IPS DF 4.7 (cell line): ENCODE results near the gene WDFY1.
"Not testable (repeated sequence)": the region's sequence is repeated elsewhere in the genome, so short reads cannot be mapped to it uniquely, and the experiment has no call there.

ENCODE experiments used
- DNase-seq: peaks from one replicate; pipeline ENCODE4 v3.0.0-alpha.2; 2013; ENCODE audit warnings: low spot score; ENCODE audit errors: extremely low read depth

WDFY1 gene

DNA sequence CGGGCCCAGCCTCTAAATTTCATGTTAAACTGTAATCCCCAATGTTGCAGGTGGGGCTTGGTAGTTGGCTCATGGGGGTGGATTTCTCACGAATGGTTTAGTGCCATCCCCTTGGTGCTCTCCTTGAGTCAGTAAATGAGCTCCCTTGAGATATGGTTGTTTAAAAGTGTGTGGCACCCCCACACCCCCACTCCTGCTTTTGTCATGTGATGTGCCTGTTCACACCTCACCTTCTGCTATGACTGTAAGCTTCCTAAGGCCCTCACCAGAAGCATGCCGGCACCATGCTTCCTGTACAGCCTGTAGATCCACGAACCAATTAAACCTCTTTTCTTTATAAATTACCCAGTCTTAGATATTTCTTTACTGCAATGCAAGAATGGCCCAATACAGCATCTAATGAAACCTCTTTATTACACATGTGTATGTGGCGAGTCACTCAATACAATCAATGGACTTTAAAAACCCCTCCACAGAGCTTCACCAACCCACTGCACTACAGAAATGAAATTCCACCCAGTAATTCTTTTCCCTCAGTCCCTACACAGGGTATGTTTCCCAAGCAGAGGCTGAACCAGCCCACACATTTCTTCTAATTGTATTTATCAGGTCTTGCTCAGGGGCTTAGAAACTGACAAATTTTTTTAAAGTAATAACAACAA lies 47.3 kb downstream of the WDFY1 start:
- no peak for DNase-seq

DNA sequence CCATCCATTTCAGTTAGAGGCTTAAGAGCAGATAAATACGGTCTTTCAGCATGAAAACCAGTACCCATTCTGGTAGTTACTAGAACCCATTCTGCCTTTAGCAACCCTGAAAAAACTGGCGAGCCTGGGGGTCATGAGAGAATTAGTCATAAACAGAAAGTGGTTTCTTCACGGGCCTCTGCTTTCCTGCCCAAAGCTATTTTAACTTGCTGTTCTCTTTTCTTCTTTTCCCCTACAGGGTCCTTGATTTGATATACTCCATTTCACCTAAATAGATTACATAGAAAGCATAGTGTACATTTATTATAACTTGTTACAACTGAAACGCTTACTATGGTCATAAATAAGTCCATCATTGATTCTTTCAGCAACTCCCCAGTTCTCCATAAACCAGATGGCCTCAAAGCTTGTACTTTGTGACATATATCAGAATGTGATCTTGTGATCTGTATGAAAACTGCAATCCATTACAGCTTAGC lies 48.3 kb downstream of the WDFY1 start:
- DNase-seq = no peak

DNA sequence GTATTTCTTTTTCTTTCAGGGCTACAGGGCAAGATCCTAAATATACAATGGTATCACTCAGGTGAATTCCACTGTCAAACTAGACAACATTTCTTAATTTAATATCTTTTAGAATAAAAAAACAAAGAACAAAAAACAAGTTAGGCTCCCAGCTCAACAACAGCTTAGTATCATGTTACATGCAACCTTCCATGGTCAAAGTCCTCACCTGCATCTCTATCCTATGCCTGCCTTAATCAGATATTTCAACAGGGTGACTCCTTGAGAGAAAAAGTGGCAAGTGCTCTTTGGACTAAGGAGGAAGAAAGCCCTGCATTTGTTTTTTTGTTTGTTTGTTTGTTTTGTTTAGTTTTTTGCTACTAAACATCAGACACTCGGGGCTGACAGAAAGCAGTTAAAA lies 50.2 kb downstream of the WDFY1 start:
- no peak for DNase-seq

DNA sequence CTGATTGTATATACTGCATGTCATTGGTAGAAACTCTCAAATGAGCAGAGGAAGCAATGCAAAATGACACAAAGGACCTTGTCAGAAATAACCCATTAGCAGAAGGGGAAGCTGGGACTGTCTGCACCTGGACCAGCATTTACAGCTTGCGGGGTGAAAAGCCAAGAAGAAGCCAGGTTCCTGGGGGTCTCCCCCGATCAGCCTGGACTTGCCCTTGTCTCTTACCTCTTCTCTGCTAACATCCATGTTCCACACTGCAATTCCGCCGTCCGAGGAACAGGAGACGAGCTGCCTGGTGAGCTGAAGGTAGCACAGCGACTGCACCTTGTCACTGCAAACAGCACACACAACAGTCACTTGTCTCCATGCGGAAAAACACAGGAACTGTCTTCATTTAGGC lies 51.1 kb downstream of the WDFY1 start:
- DNase-seq = no peak

DNA sequence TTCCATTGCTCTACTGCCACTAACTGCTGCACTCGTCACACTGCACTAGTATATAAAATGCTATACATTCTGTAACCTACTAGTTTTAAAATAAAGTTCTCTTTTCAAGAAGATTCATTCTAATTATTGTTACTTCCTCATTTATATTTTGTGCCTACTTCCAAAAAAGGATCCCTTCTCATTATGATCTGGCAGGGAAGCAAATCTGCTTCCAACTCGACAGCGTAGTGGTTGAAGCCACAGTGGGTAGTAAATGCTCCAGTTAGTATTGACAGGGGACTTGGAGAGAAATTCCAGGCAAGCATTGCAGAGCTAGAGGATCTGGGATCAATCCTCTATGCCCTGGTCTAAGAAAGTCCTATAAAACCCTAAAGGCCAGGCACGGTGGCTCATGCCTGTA lies 54.4 kb downstream of the WDFY1 start:
- DNase-seq = no peak

DNA sequence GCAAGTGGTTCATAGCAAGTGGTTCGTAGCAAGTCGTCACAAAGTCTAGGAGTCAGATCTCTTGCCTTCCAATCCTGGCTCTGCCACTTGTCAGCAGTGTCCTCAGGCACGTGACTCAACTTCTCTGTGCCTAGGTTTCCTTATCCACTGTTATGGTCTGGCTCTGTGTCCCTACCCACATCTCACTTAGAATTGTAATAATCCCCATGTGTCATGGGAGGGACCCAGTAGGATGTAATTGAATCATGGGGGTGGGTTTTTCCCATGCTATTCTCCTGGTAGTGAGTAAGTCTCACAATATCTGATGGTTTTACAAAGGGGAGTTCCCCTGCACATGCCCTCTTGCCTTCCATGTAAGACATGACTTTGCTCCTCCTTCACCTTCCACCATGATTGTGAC lies 55.9 kb downstream of the WDFY1 start:
- DNase-seq = no peak

DNA sequence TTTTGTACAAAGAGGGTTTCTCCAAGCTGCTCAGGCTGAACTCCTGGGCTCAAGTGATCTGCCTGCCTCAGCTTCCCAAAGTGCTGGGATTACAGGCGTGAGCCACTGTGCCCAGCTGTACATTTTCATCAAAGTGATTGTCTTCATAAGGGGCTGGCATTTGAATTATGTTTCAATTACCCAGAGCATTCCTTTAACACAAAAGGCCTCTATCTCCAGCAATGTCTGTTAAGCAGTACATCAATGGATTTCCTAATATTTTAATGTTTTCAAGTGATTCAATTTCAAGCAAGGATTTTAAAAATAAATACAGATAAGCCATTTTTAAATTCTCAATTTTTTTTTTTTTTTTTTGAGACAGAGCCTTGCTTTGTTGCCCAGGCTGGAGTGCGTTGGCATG lies 56.9 kb downstream of the WDFY1 start:
- no peak for DNase-seq

DNA sequence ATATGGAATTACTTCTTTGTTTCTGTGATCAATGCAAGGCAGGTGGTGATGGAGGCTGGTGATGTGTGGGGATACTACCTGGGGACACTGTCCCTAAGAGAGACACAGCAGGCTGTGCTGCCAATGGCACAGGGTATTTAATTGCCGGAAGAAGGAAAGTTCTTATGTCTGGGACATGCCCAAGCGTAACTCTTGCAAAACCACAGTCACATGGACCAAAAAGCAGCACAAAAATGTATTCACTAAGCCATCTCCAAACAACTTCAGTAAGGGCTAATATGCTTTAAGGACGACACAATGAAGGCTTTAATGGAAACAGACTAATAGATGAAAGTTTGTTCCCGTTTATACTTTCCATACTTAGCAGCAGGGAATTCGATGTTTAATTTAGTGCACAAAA lies 58.0 kb downstream of the WDFY1 start:
- no peak for DNase-seq

DNA sequence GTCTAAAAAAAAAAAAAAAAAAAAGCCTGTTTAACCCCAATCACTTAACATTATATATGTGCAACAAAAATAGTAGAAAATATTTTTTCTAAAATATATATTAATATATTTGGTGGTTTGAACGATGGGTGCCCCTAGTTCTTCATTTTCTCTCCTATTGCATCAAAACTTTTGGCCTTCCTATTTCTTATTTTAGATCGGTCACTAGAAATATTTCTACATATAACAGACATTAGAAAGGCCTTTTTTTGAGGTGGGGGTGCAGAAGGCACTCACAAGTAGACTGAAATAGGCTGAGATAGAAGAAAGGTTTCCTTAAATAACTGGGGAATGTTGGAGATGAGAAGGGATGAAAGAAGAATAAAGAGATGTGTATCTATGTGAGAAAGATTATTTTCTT lies 58.4 kb downstream of the WDFY1 start:
- no peak for DNase-seq

- DNase-seq = no peak
These were observed 60.7 kb downstream of the WDFY1 start for GRCh38 chr2:223884399-223884798.

DNA sequence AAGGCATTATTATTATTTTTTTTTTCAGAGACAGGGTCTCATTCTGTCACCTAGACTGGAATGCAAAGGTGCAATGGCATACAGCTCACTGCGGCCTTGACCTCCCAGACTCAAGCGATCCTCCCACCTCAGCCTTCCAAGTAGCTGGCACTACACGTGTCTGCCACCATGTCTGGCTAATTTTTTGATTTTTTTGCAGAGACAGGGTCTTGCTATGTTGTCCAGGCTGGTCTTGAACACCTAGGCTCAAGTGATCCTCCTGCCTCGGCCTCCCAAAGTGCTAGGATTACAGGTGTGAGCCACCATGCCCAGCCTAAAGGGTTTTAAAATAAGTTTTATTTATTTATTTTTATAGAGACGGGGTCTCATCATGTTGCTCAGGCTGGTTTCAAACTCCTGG lies 62.4 kb downstream of the WDFY1 start:
- DNase-seq = no peak

GRCh38 chr2:223880796-223881195 lies 64.3 kb downstream of the WDFY1 start:
- DNase-seq = no peak

DNA sequence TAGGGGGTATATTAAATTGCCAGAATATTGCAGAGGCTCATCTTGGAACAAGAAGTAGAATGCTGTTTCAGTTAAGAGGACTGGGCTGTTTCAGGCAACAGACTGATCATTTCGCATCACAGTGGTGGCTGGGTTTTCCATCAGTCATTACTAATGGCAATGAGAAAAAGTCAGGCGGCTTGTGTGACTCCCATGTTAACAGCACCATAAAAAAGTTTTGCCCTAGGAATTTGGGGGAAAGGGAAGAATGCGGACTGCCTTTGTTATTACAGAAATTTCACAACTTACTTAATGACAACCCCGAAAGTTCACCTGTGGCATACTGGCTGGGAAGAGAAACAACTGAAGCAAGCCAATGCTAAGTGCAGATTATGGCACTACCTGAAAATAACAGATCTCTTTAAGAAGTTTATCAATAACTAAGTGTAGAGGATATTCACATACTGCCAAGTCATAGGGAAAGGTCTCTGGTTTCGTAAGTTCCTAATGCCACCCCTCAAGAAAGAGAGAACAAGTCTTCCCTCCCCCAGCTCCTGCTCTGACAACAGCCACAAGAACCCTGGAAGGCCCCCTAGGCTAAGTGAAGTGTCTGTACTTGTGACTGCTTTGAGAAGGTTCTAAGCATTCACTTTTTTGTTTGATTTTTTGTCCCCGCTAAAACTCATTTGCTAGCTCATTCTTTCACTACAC lies 67.3 kb downstream of the WDFY1 start:
- no peak for DNase-seq

- no peak for DNase-seq
These were observed 71.5 kb downstream of the WDFY1 start for GRCh38 chr2:223873672-223874071.

DNA sequence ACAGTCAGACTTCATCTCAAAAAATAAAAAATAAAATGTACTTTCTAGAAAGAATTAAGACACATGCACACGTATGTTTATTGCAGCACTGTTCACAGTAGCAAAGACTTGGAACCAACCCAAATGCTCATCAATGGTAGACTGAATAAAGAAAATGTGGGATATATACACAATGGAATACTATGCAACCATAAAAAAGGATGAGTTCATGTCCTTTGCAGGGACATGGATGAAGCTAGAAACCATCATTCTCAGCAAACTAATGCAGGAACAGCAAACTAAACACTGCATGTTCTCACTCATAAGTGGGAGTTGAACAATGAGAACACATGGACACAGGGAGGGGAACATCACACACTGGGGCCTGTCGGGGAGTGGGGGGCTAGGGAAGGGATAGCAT lies 72.4 kb downstream of the WDFY1 start:
- not testable (repeated sequence) for DNase-seq

GRCh38 chr2:223871661-223872060 lies 73.5 kb downstream of the WDFY1 start:
- not testable (repeated sequence) for DNase-seq

GRCh38 chr2:223870840-223871611 lies 74.1 kb downstream of the WDFY1 start:
- DNase-seq = no peak

- no peak for DNase-seq
These were observed 77.1 kb downstream of the WDFY1 start for GRCh38 chr2:223868005-223868404.

- no peak for DNase-seq
These were observed 79.1 kb downstream of the WDFY1 start for GRCh38 chr2:223865907-223866508.

GRCh38 chr2:223865124-223865523 lies 80.0 kb downstream of the WDFY1 start:
- DNase-seq = no peak

DNA sequence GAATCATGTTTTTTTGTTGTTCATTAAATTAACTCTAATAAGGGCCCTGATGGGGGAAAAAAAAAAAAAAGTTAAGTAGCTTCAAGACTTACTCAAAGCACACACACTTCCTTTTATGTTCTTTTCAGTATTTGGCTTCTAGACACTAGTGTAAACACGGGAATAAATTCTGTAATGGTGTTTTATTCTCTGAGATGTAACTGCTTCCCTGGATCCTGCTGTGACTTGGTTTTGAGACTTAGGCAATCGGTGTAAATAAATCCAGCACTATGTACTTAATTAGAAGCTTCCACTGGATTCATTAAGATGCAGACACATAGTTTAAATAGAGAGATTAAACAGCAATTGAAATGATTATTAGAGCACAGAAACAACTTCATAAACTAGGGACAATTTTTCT lies 81.6 kb downstream of the WDFY1 start:
- DNase-seq = no peak
